ENCODE measurements around the gene CDC42EP5. TPM values are rescaled to one million over a fixed set of nuclear protein-coding genes. Genes with fewer than 3 reads are reported as not detected.

CDC42EP5 gene
- total RNA-seq, 1 donor from 2014 or later: 19.0 TPM

- DNase-seq: no peak
These were observed 47.7 kb downstream of the CDC42EP5 start for GRCh38 chr19:54425382-54425723.

GRCh38 chr19:54424660-54425381, 48.3 kb downstream of the CDC42EP5 start:
- no peak for DNase-seq

- no peak for DNase-seq
These were observed 48.9 kb downstream of the CDC42EP5 start for GRCh38 chr19:54424201-54424600.

GRCh38 chr19:54422136-54422535, 51.0 kb downstream of the CDC42EP5 start:
- no peak for DNase-seq

- DNase-seq: no peak
These were observed 51.6 kb downstream of the CDC42EP5 start for GRCh38 chr19:54421521-54421920.

- no peak for DNase-seq
These were observed 52.0 kb downstream of the CDC42EP5 start for GRCh38 chr19:54421169-54421516.

GRCh38 chr19:54420383-54421168, 52.5 kb downstream of the CDC42EP5 start:
- DNase-seq: no peak

GRCh38 chr19:54420068-54420382, 53.1 kb downstream of the CDC42EP5 start:
- no peak for DNase-seq

- no peak for DNase-seq
These were observed 53.9 kb downstream of the CDC42EP5 start for GRCh38 chr19:54418930-54419800.

- no peak for DNase-seq
These were observed 54.8 kb downstream of the CDC42EP5 start for GRCh38 chr19:54418030-54418929.

GRCh38 chr19:54416695-54417491, 56.2 kb downstream of the CDC42EP5 start:
- no peak for DNase-seq

GRCh38 chr19:54415901-54416673, 57.0 kb downstream of the CDC42EP5 start:
- DNase-seq: no peak

- no peak for DNase-seq
These were observed 57.7 kb downstream of the CDC42EP5 start, which contains the start of gene TTYH1 for GRCh38 chr19:54415208-54415900. Gene TTYH1, plus strand, starts transcription at chr19:54415464. Its CDS starts 89 bp downstream, at chr19:54415553.

Small RNAs within 50 kb of the gene (small RNA-seq; reads per million reads assigned to genes)
- gene AC245884.3 (ENCODE audit: low replicate concordance): not detected

Other genes with a start within 250 kb of the CDC42EP5 start
- gene LILRA6, start 230.5 kb downstream of the CDC42EP5 start, total RNA-seq: 1.4 TPM
- 4.1 TPM for gene LILRB5, start 216.0 kb downstream of the CDC42EP5 start, total RNA-seq
- gene LILRB2, start 192.2 kb downstream of the CDC42EP5 start, total RNA-seq: 1.5 TPM
- gene LILRA5, start 160.1 kb downstream of the CDC42EP5 start, total RNA-seq: 3.9 TPM
- not detected for gene LILRA4, start 134.1 kb downstream of the CDC42EP5 start, total RNA-seq
- gene LAIR1, start 108.4 kb downstream of the CDC42EP5 start, total RNA-seq: 11.5 TPM
- 9.2 TPM for gene TTYH1, start 57.8 kb downstream of the CDC42EP5 start, total RNA-seq
- 48.5 TPM for gene LENG8, start 24.1 kb downstream of the CDC42EP5 start, total RNA-seq
- 1.7 TPM for gene LENG9, start 9.5 kb downstream of the CDC42EP5 start, total RNA-seq
- not detected for gene LAIR2, start 29.5 kb upstream of the CDC42EP5 start, total RNA-seq
- 1.1 TPM for gene LILRA2, start 100.5 kb upstream of the CDC42EP5 start, total RNA-seq
- not detected for gene LILRA1, start 120.3 kb upstream of the CDC42EP5 start, total RNA-seq
- gene LILRB1, start 157.2 kb upstream of the CDC42EP5 start, total RNA-seq: 0.49 TPM
- 0.49 TPM for gene LILRB4, start 189.7 kb upstream of the CDC42EP5 start, total RNA-seq

Measured in skin of body (tissue), 3 donors.